SIG-M5 (cell line): ENCODE measurements around the gene UNC13C.

ENCODE experiments used
- DNase-seq: peaks from one replicate; lab custom pipeline; 2025; lab: John Stamatoyannopoulos, UW

Gene UNC13C

DNA sequence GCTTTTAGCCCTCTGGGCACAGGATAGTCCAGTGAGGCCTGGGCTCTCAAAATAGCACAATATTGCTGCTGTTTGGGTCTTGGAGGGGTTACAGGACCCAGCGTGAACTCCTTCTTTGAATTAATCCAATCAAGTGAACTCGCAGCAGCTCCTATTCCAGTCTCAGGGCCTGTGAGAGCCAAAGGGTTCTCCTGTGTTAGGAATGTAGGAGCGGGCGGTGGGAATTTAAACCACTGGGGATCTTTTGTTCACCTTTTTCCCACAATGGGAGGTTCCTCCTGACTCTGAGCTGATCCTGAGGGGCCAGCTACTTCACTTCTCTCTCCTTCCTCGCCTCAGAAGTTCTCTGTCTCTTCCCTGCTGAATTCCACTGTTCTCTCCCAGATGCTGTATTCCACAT is 504.0 kb downstream of the UNC13C start:
- DNase-seq, result no peak

DNA sequence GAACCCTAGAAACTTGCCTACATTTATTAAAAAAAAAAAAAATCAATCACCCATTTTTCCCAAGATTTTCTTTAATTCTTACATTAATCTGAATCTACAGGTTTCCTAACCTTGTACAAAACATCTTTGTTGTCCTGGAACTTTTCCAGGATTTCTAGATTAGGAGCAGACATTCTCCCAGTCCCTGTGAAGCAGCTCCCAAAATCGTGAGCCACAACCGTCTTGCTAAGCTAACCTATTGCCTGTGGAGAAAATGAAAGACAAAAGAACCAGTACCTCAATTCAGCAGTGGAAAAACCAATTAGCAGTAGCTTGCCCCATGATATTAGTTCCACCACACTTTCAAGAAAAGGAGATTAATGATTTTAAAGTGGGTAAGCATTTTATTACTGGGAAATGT is 522.1 kb downstream of the UNC13C start:
- DNase-seq, result no peak

DNA sequence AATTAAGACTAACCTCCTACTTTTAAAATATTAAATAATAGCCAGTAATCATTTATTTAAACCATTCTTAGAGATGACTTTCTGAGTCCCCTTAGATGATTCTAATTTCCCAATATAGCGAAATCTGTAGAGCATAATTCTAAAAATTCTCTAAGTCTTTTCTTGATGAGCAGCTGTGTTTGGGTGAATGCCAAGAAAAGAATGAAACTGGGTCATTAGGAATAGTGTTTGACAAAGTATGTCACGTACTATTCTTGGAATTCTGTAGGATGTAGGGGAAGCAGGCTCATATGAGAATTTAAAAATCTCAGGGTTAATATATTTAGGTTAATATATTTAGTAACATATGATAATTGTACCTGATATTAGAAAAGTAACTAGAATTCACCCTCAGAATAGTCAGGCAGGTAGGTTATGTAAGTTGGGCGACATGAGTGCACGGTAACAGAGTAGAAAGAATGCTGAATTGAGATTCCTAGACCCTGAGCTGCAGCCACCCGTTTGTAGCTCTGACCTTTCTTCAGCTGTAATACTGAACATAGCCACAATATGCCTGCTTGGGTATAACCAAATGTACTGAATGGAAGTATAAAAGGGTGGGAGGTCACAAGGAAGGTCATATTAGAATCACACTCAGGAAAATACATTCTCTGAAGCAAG is 524.3 kb downstream of the UNC13C start:
- no peak for DNase-seq

DNA sequence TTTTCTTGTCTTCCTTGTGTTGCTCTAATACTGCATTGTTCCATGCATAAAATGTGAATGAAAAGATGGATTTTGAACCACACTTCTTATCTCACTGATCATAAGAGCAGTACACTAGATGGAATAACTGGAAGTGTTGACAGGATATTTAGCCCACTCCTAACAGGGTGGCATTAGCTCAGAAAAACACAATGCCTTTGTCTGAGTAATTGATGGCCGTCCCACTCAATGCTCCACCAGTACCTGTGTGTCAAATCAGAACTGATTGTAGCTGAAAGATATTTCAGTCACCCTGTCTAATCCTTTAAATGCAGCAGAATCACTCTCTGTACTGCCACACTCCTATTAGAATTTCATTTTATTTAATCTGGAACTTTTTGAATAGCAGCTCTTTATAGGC is 526.5 kb downstream of the UNC13C start:
- no peak for DNase-seq

DNA sequence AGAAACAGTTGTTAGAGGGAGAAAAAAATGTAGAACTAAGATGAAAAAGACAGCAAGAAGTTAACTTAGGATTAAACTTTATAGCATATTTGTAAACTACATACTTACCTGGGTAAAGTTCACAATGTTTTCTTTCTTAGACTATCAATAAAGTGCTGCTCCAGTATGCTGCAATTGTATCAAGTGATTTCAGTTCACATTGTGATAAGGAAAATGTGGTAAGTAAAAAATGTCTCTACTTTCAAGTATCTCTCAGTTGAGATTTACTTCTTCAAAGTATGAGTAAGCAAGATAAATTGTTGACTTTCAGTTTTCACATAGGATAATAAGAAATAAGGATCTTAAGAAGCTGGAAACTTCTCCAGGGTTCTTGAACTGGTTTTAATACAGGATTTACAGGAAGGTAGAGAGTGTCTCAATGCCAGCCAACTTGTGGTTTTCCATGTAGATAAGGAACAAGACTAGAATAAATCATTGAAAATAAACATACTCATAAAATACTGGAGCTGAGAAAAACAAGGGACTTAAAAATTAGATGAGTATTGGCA is 528.8 kb downstream of the UNC13C start:
- DNase-seq, result no peak

DNA sequence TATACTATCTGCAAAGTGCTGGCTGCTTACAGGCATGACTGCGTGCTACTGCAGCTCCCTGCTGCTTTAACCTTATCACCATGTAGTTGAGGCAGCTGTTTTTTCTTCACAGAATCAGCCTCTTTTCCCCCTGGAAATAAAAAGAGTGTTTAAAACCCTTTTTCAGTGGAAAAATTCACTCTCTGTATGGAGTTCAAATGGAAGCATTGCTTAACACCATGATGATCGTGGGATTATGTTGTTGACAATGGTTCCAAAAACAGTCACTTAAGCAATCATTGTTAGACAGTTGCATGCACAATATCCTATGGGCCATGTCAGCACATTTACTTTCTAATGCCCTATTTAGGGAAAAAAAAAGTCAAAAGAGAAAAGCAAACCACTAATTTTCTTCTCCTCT is 536.4 kb downstream of the UNC13C start:
- DNase-seq, result no peak

DNA sequence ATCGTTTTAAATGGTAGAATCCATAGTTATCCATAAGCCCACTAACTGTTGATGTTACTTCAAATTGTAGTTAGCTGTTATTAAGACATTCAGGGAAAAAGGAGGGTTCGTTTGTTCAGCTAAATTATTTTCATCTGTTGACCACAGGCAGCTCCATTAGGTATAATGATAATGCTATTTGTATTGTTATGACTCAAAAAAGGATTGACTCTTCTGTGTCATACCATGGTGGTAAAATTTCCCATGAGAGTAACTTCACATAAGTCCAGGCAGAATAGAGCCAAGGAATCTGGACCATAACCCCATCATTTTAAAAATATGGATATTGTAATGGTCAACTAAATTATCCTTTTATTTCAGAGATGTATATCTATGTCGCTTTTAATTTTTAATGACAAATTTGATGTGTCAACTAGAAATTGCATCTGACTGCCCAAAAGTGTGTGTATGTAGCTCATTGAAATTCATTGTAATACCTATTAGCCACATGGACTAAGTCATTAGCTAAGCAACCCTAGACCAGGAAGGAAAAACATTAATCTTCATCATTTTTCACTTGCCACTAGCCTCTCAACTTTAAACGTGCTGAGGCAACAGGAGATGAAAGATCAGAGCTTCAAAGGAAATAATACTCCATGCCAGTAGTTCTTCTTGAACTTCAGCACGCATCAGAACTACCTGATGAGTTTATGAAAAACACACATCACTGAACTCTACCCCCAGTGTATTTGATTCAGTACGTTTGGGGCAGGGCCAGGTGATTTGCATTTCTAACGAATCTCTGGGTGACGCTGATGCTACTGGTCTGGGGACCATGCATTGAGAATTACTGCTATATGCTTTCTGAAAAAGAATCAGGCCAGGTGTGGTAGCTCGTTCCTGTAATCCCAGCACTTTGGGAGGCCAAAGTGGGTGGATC is 537.7 kb downstream of the UNC13C start:
- DNase-seq, result no peak

DNA sequence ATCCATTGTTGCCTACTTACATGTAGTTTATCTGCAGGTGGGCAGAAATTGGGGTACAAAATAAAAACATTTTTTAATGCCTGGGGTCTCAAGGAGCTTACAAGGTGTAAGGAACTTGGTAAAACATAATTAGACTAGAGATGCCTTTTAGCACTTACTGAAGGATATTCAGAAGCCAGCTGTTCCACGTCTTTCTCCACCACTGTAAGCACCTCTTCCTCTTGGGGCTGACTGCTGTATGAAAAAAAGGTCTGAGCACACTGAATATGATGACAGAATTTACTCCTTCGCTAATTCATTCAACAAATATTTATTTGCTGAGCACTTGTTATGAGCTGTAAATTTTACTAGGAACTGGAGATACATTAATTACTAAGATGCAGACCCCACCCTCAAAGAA is 539.1 kb downstream of the UNC13C start:
- no peak for DNase-seq

DNA sequence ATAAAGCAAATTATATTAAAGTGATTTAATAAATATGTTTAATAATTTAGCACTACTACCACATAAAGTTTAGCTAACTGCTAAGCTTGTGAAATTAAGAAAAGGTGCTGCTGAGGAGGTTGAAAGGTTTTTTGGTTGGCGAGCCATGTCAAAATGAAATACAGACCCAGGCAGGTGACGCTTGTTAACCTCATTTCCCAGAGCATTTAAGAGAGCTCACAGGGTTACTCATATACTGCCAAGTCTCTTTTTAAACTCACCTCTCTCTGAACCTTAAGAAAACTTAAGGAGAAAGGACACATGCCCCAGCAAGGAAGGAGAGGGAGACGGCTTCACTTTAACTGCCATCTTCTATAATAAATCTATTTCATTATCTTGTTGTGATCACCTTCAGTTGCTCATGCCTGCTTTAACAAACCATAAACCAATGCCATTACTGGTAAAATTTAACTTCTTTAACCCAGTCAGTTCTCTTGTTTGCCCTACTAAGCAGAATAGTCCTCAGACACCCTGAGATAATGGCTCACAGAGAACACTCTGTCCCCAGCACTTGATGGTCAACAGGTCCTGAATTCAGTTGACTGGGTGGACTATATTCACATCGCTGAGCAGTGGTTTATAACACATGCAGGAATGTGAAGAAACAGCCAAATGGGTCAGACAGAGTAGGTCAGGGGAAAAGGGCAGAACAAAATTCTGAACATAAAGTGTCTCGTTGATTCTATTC is 540.1 kb downstream of the UNC13C start:
- no peak for DNase-seq

DNA sequence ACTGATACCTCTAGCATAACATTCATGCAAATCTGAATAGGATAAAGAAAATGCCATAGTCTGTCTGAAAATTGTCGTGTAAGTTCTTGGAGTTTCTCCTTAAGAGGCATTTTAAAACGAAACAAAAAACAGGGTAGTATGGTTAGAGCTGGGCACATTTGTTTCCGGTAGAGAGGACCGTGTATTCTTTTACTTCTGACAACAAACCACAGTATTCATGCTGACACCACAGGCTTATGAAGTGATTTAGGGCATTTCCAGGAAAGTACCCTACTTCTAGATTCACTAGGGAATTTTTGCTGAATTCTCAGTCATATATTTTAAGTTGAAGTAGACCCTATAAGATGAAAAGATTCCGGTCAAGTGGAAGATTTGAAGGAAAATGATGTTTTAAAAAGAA is 541.3 kb downstream of the UNC13C start:
- no peak for DNase-seq

DNA sequence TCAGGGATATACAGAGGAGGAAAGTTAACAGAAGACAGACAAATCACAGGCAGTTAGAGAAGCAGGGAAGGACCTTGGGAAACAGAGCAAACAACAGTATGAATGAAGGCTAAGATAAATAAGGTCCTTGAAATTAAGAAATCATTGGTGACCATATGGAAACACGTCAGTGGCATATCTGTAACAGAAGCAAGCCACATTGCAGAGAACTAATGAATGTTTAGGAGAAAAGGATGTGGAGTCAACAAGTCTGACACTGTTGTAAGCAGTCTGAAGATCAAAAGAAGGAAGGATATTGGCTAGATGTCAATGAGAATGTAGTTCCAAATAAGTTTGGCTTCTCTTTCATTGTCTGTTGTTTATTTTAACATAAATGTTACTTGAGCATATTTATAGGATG is 542.4 kb downstream of the UNC13C start:
- DNase-seq, result no peak

DNA sequence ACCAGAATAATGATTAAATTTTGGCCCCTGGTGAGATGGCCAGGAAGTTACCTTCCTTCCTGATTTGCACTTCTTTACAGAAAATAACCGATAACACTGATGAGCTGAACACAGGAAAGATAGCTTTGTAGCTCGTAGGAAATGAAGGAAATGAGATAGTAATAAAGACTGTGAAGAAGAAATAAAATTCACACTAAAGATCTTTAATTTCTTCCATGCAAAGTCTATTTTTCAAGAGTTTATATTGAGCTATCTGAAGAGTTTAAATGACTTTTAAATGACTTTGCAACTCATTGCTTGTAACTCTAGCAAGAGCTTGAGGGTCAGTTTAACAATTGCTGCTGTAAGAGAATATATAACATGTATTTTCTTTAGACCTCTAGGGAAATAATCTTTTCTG is 543.0 kb downstream of the UNC13C start:
- DNase-seq, result no peak

DNA sequence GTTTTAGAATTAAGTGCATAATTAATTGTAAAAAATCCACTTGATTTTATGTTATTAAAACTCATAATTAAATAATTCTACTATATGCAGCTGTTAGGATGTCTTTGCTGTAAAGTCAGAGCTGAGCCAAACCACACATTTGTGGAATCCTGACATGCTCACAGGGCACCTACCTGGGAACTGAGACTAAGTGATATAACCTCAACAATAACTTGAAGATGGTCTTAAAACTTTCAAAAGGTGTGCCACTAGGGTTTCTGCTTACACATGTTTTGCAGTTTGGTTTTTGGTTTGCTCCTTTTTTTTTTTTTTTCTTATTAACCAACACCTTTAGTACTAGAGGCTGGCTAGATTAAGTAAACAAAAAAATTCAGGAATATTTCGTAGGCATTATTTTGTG is 549.8 kb downstream of the UNC13C start:
- DNase-seq, result no peak

DNA sequence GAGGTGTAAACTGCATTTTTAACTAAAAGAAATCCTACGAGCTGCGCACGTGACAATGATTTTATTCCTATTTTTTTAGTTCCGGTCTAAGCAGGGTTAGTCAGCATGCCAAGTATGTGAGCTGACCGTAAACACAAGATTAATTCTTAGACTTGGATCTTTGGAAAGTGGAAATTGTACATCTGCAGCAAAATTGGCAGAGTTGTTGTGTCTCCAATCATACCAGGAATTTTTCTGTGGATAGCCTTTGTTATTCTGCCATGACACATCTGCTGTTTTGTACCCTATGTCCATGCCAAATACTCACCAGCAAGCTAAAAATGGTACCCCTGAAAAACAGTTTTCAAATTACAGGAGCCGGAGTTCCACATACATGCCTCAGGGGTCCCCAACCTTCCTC is 562.5 kb downstream of the UNC13C start:
- no peak for DNase-seq

DNA sequence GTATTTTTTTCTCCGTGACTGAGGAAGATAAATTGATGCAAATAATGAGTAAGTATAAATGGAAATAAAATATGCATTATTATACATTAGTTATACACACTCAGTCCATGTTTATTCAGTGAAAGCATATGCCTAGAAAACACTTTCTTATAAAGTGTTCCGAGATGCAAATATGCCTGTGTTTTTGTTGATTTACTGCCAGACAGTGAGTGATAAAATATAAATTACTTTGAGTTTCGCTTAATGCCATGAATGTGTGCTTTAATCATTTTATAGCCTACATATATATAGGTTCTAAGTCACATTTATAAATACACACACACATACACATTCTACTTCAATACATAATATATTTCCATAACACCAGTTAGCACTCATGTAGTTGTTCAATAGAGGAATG is 569.2 kb downstream of the UNC13C start:
- no peak for DNase-seq

DNA sequence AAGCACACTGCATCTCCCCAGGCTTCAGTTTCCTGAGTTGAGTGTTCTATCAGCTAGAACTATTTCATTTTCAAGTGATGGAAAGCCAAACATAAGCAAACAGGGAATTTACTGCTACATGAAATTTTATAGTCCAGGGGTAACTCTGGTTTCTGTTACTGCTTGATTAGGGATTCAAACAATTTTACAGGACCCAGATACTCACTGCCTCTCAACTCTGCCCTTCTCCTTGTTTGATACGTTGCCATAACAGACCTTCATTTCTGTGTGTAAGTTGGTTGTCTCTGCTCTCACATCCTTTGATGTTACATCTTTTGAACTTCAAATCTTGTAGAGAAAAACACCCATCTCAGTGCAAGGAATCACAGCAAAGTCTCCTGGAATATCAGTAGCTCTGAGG is 572.7 kb downstream of the UNC13C start:
- DNase-seq, result no peak

DNA sequence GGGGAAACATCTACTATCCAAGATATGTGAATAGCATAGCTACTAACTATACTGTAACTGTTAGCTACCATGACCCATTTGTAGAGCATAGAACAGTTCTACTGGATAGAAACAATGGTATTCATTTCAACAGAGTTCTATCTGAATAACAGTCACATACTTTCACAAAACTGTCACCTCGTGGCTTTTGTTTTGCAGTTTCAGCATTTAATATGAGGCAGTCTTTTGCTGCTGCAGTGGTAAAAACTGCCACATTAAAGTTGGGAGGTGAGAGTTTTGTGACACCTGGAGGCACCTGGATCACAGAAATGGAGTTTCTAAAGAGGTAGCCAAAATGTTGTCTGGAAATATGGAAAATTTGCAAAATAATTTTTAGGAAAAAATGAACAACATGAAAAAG is 578.0 kb downstream of the UNC13C start:
- no peak for DNase-seq

DNA sequence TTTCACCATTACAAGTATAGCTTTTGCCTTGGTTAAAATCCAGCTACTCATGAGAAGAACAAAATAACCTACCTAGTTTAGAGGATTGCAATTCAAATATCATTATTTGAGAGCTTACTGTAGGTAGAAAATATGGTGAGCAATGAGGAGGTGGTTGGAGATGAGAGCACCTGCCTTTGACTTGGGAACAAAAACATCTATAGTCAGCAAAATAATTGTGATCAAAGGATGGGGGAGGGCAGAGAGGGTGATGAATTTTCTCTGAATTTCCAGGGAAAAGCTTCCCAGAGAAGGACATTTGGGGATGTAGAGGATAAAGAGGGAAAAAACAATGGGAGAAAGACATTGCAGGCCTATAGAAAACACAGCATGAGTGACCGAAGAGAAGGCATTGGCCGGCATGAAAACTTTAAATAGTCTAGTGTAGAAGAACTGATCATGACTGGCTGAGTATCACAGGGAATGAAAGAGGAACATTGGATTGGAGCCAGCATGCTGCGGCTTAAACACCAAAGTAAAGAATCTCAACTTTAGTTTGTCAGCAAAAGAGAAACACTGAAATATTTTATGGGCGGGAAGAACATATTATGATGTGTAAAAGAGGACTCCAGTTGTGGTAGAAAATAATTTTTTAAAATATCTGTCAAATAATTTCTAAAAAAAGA is 581.3 kb downstream of the UNC13C start:
- DNase-seq, result no peak

DNA sequence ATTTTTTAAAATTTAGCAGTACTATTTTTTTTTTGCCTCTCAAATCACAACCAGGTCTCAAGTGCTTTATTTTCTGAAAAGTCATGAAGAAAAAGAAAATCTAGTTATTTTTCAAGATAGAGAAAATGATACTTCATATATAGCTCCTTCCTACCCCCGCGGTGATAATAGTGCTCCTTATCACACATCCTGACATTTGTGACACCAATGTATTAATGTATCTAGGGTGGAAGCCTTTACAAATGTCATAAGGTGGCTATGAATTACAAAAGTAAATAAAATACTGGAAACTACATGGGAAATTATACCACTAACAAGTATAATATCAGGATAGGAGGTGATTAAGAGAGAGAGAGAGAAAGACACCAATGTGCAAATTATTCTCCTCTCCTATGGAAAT is 582.2 kb downstream of the UNC13C start:
- no peak for DNase-seq

DNA sequence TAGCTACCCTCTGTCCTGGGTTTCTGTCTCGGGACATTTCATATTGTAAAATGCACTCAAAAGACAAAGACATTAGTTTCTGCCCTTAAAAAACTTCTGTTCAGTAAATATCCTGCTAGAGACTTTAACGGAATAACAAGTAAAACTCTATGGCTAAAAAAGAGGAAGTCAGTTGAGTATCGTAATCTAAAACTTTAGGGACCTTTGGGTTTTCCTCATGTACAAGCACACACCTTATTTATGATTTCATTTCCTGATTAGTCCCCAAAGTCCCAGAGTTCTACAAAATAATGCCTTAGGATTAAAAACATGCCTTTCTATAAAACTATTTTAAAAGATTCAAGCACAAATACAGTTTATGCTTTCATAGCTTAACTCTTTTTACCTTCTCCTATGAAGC is 585.9 kb downstream of the UNC13C start:
- no peak for DNase-seq

DNA sequence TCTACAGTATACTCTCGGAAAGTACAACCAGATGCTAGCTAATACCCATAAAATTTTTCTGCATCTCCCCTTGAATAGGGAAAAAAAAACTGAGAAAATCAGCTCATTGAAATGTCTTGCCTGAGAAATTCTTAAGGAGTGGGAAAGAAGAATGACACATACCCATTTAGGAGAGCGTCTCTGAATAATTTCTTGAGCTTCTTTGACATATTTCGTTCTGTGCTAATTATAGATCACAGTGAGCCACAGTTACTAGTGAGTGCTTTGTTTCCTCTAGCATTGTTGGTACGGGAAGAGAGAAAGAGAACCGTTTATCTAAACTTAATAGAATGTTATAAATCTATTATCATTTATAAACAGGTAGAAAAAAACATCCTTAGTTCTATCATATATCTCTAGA is 588.4 kb downstream of the UNC13C start:
- no peak for DNase-seq

DNA sequence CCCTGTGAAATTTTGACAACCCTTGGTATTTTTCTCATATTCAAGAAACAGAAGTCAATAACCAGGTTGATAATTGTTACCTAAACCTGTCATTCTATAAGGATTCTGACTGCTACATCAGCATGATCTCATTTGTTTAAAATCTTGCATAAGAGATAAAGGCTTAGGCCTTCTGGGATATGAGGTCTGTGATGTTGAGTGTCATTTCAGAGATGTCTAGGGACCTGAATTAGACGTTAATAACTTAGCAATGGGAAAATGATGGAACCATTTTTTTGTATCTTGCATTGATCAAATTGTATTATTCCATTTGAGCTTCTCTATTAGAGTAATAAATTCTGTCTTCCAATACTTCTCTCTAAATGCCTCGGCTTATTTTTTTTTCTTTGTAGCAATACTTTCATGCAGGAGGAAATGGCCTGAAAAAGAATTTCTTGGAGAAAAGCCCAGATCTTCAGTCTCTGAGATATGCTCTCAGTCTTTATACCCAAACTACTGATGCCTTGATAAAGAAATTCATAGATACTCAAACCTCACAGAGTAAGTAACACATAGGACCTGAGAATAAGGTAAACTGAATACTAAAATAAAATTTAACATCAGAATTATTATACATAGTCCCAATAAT is 589.3 kb downstream of the UNC13C start:
- no peak for DNase-seq
